HTERT RPE-1 (cell line): ENCODE measurements around the gene ZBTB16.

Experiments used
- in situ Hi-C: fragments of 300-500 bp; cut with MboI; formaldehyde crosslinking; loops from 4 replicates; pipeline ENCODE4 v1.14.3; 2020; ENCODE audit warnings: low sequenced_read_pairs

The ZBTB16 gene

GRCh38 chr11:114059278-114059983 is at the start of gene ZBTB16:
ZBTB16 (plus strand) TSS chr11:114059711; CDS start chr11:114063301, 3,590 bp downstream.
- in situ Hi-C loops, result no loop called here

- in situ Hi-C loops, result no loop called here
Observed at GRCh38 chr11:114010931-114011330, 48.6 kb upstream of the ZBTB16 start.

GRCh38 chr11:114011443-114011842 is 48.1 kb upstream of the ZBTB16 start:
- in situ Hi-C loops, result no loop called here

GRCh38 chr11:114015117-114015516 is 44.4 kb upstream of the ZBTB16 start:
- in situ Hi-C loops, result no loop called here

GRCh38 chr11:114016986-114017385 is 42.5 kb upstream of the ZBTB16 start:
- in situ Hi-C loops, result no loop called here

GRCh38 chr11:114017723-114018122 is 41.8 kb upstream of the ZBTB16 start:
- in situ Hi-C loops, result no loop called here

GRCh38 chr11:114019046-114019445 is 40.5 kb upstream of the ZBTB16 start:
- in situ Hi-C loops, result no loop called here

GRCh38 chr11:114019574-114019973 is 39.9 kb upstream of the ZBTB16 start:
- in situ Hi-C loops, result no loop called here

GRCh38 chr11:114025329-114025907 is 34.1 kb upstream of the ZBTB16 start:
- in situ Hi-C loops, result no loop called here

- in situ Hi-C loops, result no loop called here
Observed at GRCh38 chr11:114026355-114026754, 33.2 kb upstream of the ZBTB16 start.

GRCh38 chr11:114027391-114027790 is 32.1 kb upstream of the ZBTB16 start:
- in situ Hi-C loops, result no loop called here

GRCh38 chr11:114027926-114028325 is 31.6 kb upstream of the ZBTB16 start:
- in situ Hi-C loops, result no loop called here

- in situ Hi-C loops, result no loop called here
Observed at GRCh38 chr11:114031246-114031966, 28.1 kb upstream of the ZBTB16 start.

GRCh38 chr11:114031967-114032320 is 27.6 kb upstream of the ZBTB16 start:
- in situ Hi-C loops, result no loop called here

GRCh38 chr11:114033066-114033465 is 26.4 kb upstream of the ZBTB16 start:
- in situ Hi-C loops, result no loop called here

- in situ Hi-C loops, result no loop called here
Observed at GRCh38 chr11:114033572-114033971, 25.9 kb upstream of the ZBTB16 start.

GRCh38 chr11:114034956-114035355 is 24.6 kb upstream of the ZBTB16 start:
- in situ Hi-C loops, result no loop called here

GRCh38 chr11:114036147-114036811 is 23.2 kb upstream of the ZBTB16 start:
- in situ Hi-C loops, result no loop called here

- in situ Hi-C loops, result no loop called here
Observed at GRCh38 chr11:114036958-114037357, 22.6 kb upstream of the ZBTB16 start.

- in situ Hi-C loops, result no loop called here
Observed at GRCh38 chr11:114039551-114039950, 20.0 kb upstream of the ZBTB16 start.

- in situ Hi-C loops, result no loop called here
Observed at GRCh38 chr11:114040706-114041211, 18.8 kb upstream of the ZBTB16 start.
